GM12878 (cell line): ENCODE data around the gene SSH2. TPM values are rescaled to one million over a fixed set of nuclear protein-coding genes. Genes with fewer than 3 reads are reported as not detected.

Experiments used
- ATAC-seq: fragments of 200-7000 bp; cut with Tn5 transposase; 3 replicates; pipeline ENCODE4 v1.9.1; 2020; ENCODE audit warnings: mild to moderate bottlenecking, moderate library complexity
- BruUV-seq: library from RNA; stranded (reverse); fragments of 400-500 nt; replicated peaks from 2 replicates; lab custom pipeline; 2021; lab: Mats Ljungman, UMichigan
- CTCF ChIA-PET: fragments of 300-600 bp; sonication (Branson Sonifier 250); formaldehyde crosslinking; extraction: SDS; loops from one replicate; lab custom pipeline; 2021; ENCODE audit warnings: inconsistent platforms; lab: Yijun Ruan, JAX
- POLR2A ChIA-PET: fragments of 350-600 bp; formaldehyde crosslinking; extraction: SDS; loops from one replicate; lab custom pipeline; 2021; ENCODE audit warnings: inconsistent platforms; lab: Charles Lee
- RAD21 ChIA-PET: fragments of 300-600 bp; sonication (Branson Sonifier 250); formaldehyde crosslinking; loops from one replicate; lab custom pipeline; 2023; ENCODE audit warnings: antibody characterized with exemption; ENCODE audit not compliant: unreplicated experiment; lab: Charles Lee
- SMC1A ChIA-PET: fragments of 300-600 bp; sonication (Branson Sonifier 250); formaldehyde crosslinking; loops from one replicate; lab custom pipeline; 2023; ENCODE audit not compliant: unreplicated experiment, uncharacterized antibody; lab: Charles Lee
- DNase-seq: peaks from one replicate; pipeline ENCODE4 v3.0.0-alpha.2; 2011; ENCODE audit warnings: low read depth, low spot score
- FAIRE-seq: peaks from 3 replicates; lab custom pipeline; 2011; peaks lifted over from hg19 to GRCh38; lab: Jason Lieb, UNC
- H2AFZ ChIP-seq: 2 replicates; pipeline ENCODE4 v1.6.0; 2011; ENCODE audit warnings: low read depth, low read length, control low read depth; ENCODE audit not compliant: control insufficient read depth
- H3K27ac ChIP-seq: 2 replicates; pipeline ENCODE4 v1.5.1; 2011; ENCODE audit warnings: control low read depth; ENCODE audit not compliant: control insufficient read depth, insufficient read depth
- H3K27me3 ChIP-seq, 2 experiments: replicated peaks in 1 of 2; 2 replicates each; pipeline versions ENCODE4 v1.6.0 to v1.6.1; 2011; ENCODE audit warnings: low read length in 1 of 2; ENCODE audit not compliant: control insufficient read depth in 2 of 2, insufficient read depth in 2 of 2
- H3K36me3 ChIP-seq, 2 experiments: 2 replicates each; pipeline ENCODE4 v1.5.1; 2011; ENCODE audit warnings: low read length in 1 of 2; ENCODE audit not compliant: control insufficient read depth in 2 of 2, insufficient read depth in 2 of 2
- H3K4me1 ChIP-seq: 2 replicates; pipeline ENCODE4 v1.6.1; 2011; ENCODE audit warnings: mild to moderate bottlenecking, low read length, moderate library complexity, mixed read lengths; ENCODE audit not compliant: control insufficient read depth, insufficient read depth
- H3K4me2 ChIP-seq: 2 replicates; pipeline ENCODE4 v1.6.0; 2011; ENCODE audit warnings: control low read depth; ENCODE audit not compliant: control insufficient read depth, insufficient read depth
- H3K4me3 ChIP-seq: fragments of 200-600 bp; sonication (generic); 2 replicates; pipeline ENCODE4 v1.5.1; 2016
- H3K79me2 ChIP-seq: 2 replicates; pipeline ENCODE4 v1.6.0; 2011; ENCODE audit warnings: low read length; ENCODE audit not compliant: control insufficient read depth, insufficient read depth
- H3K9ac ChIP-seq: 2 replicates; pipeline ENCODE4 v1.8.0; 2011; ENCODE audit warnings: low read length, control low read depth, mixed read lengths; ENCODE audit not compliant: control insufficient read depth, insufficient read depth
- H3K9me3 ChIP-seq: replicated peaks from 3 replicates; pipeline ENCODE4 v1.5.1; 2011; ENCODE audit warnings: mild to moderate bottlenecking, low read length; ENCODE audit not compliant: control insufficient read depth, insufficient read depth
- H4K20me1 ChIP-seq: 2 replicates; pipeline ENCODE4 v1.6.0; 2011; ENCODE audit not compliant: control insufficient read depth, insufficient read depth
- BCL11A ChIP-seq: IDR thresholded peaks from 2 replicates; pipeline ENCODE4 v1.6.1; 2011; ENCODE audit warnings: low read depth, low read length
- CBX3 ChIP-seq: fragments of 200-600 bp; sonication (generic); IDR thresholded peaks from 2 replicates; pipeline ENCODE4 v1.6.1; 2016; ENCODE audit warnings: low read depth, borderline replicate concordance
- CHD2 ChIP-seq: IDR thresholded peaks from 2 replicates; pipeline ENCODE4 v1.6.1; 2011; ENCODE audit warnings: low read depth, low read length, improper control_type of control experiment, borderline replicate concordance
- DPF2 ChIP-seq: fragments of 450-650 bp; IDR thresholded peaks from 2 replicates; pipeline ENCODE4 v1.6.1; 2017; ENCODE audit warnings: mild to moderate bottlenecking
- IKZF1 ChIP-seq: fragments of 450-650 bp; conservative IDR thresholded peaks from 2 replicates; pipeline ENCODE4 v1.6.1; 2017; ENCODE audit warnings: antibody characterized with exemption, mild to moderate bottlenecking
- IKZF2 ChIP-seq, 2 experiments: fragments of 450-650 bp; IDR thresholded peaks; 2 replicates each; pipeline ENCODE4 v1.6.1; 2017; ENCODE audit warnings: mild to moderate bottlenecking in 2 of 2, moderate library complexity in 2 of 2
- POLR2AphosphoS2 ChIP-seq: IDR thresholded peaks from 2 replicates; pipeline ENCODE4 v1.6.1; 2011; ENCODE audit warnings: low read depth, mild to moderate bottlenecking, low read length, improper control_type of control experiment, moderate library complexity
- ZNF384 ChIP-seq: IDR thresholded peaks from 2 replicates; pipeline ENCODE4 v1.6.1; 2012; ENCODE audit warnings: low read depth, mild to moderate bottlenecking, low read length, improper control_type of control experiment, borderline replicate concordance
- WGBS: methylation state at CpG from one replicate; pipeline ENCODE4 v1.1.6; 2016; ENCODE audit warnings: low lambda C conversion rate; ENCODE audit not compliant: insufficient replicate concordance, insufficient coverage; ENCODE audit errors: missing lambda C conversion rate; 5-methylcytosine and 5-hydroxymethylcytosine counted together
- in situ Hi-C: fragments of 300-500 bp; cut with MboI; formaldehyde crosslinking; loops from 9 replicates; pipeline ENCODE4 v1.14.3; 2018; ENCODE audit warnings: mixed read lengths
- intact Hi-C: fragments of 100-400 bp; cut with micrococcal nuclease; formaldehyde crosslinking; loops from one replicate; pipeline ENCODE4 v1.14.2; 2022; ENCODE audit not compliant: unreplicated experiment
- polyA plus RNA-seq, 11 experiments: library from polyadenylated mRNA; depleted of rRNA in 4 of 11; unstranded in 6 of 11; stranded (reverse) in 5 of 11; fragments of >200 nt; fragmentation: Nextera tagmentation in 4 of 11; fragmentation: Illumina TruSeq in 1 of 11; extraction: Ambion mirVana in 4 of 11; extraction: Trizol in 1 of 11; gene quantifications; 1 replicate in 1 of 11; 2 replicates in 10 of 11; pipeline versions ENCODE4 v1.2.1 to v1.2.3, GENCODE V29; 2011 to 2016; ENCODE audit warnings: inconsistent platforms in 2 of 11, missing spikeins in 2 of 11, low read depth in 1 of 11
- total RNA-seq, 4 experiments: library from RNA; depleted of rRNA in 3 of 4; stranded (reverse); fragments of >200 nt in 3 of 4; fragmentation: Illumina TruSeq in 1 of 4; extraction: Trizol in 1 of 4; gene quantifications; 2 replicates each; pipeline versions ENCODE4 v1.2.1 to v1.2.3, GENCODE V29; 2013 to 2021

Gene SSH2
- total and polyA plus RNA-seq, 10 of the 15 experiments (the other 5 are each of a cell fraction or from before 2014, with no cell fraction given), result 9.3 to 65.9 (median 34.0) TPM

GRCh38 chr17:29607557-29608195, 322.4 kb downstream of the SSH2 start:
- Histone ChIP-seq H3K79me2 (no peaks in the 10 kb centered on the region), H3K4me2 (no peak overlapping the region), H3K4me3 (no peak overlapping the region), H3K9ac (no peak overlapping the region), H4K20me1 (no peaks in the 10 kb centered on the region), H2AFZ (no peak overlapping the region), H3K27ac (no peak overlapping the region), H3K4me1 (no peaks in the 10 kb centered on the region), H3K36me3 (no peaks in the 10 kb centered on the region), H3K9me3 (no peaks in the 10 kb centered on the region), H3K27me3 (no peaks in the 10 kb centered on the region)
- 82% methylated on average over 29 of the region's 29 CpGs for WGBS
- CTCF ChIA-PET, result interaction anchor here (1.3 to 3.5 kb wide), 3 partner anchors 9 to 238 kb away, joined by 5 to 18 read pairs (median 5); no protein-coding TSS in a partner anchor
- no TSS peak for BruUV-seq
- intact Hi-C loops, result no loop called here
- POLR2A ChIA-PET, result no interaction called here
- TF ChIP-seq CBX3, result no peak
- no peak for DNase-seq
- ATAC-seq, result no peak
- SMC1A ChIA-PET, result interaction anchor here (0.6 kb wide), 2 partner anchors 114 to 359 kb away, joined by 3 read pairs; no protein-coding TSS in a partner anchor
- in situ Hi-C loops, result no loop called here
- no peak for FAIRE-seq
- RAD21 ChIA-PET, result interaction anchor here (1.3 to 1.7 kb wide), 2 partner anchors 10 to 27 kb away, joined by 3 to 5 read pairs; no protein-coding TSS in a partner anchor

- FAIRE-seq (no peak), DNase-seq (no peak), ATAC-seq (no peak)
- BruUV-seq, result no TSS peak
- RAD21 ChIA-PET, result no interaction called here
- Histone ChIP-seq H3K27ac (no peak overlapping the region), H3K4me1 (peaks cover 11% of the 10 kb centered on the region), H3K79me2 (no peaks in the 10 kb centered on the region), H3K4me3 (no peak overlapping the region), H2AFZ (no peak overlapping the region), H3K27me3 (no peaks in the 10 kb centered on the region), H3K4me2 (no peak overlapping the region), H3K36me3 (no peaks in the 10 kb centered on the region), H3K9me3 (no peaks in the 10 kb centered on the region), H3K9ac (no peak overlapping the region), H4K20me1 (no peaks in the 10 kb centered on the region)
- in situ Hi-C loops, result no loop called here
- intact Hi-C loops, result no loop called here
- 75% methylated on average over 6 of the region's 6 CpGs for WGBS
- CTCF ChIA-PET, result interaction anchor here (0.7 kb wide), 1 partner anchor 23 kb away, joined by 3 read pairs; no protein-coding TSS in a partner anchor
- SMC1A ChIA-PET, result no interaction called here
- TF ChIP-seq ZNF384 (no peak), POLR2AphosphoS2 (no peak), BCL11A (no peak), DPF2 (no peak), IKZF2 (IDR thresholded peaks at IDR 0.05) (no peak), CHD2 (no peak), IKZF1 (no peak)
- POLR2A ChIA-PET, result no interaction called here
These were observed 326.8 kb downstream of the SSH2 start for GRCh38 chr17:29603109-29603674.
